Stimulated activated CD8-positive, alpha-beta memory T cell treated with anti-CD3 and anti-CD28 coated beads, Interleukin-15, amount 100 ng/mL, for 24 hours (primary cell): Measurements from ENCODE around the gene TRRAP.
A peak's percentile ranks its signal among the peaks of the same experiment; 100 is the strongest.
"Not testable (repeated sequence)": the region's sequence is repeated elsewhere in the genome, so short reads cannot be mapped to it uniquely, and the experiment has no call there.

Experiments
- DNase-seq: peaks from one replicate; pipeline ENCODE4 v3.0.0-alpha.2; 2020; ENCODE audit warnings: low read depth

Gene TRRAP

DNA sequence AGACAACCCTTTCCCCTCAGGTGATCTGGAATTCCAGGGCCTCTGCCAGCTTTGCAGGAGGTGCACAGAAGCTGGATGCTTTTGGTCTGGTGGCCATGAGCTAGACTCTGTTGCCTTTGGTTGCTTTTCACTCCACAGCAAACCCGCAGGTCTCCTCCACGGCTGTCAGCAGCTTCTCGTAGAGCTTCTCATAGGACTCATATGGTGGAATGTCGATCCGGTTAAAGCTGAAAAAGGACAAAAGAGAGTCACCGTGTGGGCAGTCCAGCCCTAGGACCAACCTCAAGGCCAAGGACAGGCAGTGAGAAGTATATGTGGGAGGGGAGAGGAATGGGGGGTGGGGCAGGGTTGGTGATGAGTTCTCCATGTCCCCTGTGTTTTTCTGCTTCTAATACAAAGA lies 152.1 kb downstream of the TRRAP start:
- no peak for DNase-seq

DNA sequence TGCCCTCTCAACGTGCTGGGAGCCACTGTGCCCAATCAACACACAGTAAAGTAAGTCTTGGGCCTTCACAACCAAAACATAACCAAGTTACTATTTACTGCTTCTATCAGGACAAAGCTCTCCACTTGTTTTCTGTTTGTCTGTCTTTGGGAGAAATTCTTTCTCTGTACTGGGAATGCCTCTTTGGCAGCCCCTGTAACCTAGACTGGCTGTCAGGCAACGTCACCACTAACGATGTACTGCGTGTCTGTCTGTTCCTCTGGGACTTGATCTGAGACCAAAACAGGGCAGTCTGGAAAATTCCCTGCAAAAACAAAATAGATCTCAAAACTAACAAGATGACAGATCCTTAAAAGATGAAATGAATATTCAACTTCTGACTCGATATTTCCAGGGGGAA lies 152.6 kb downstream of the TRRAP start:
- DNase-seq, result no peak

GRCh38 chr7:99031496-99031895 lies 153.2 kb downstream of the TRRAP start:
- no peak for DNase-seq

DNA sequence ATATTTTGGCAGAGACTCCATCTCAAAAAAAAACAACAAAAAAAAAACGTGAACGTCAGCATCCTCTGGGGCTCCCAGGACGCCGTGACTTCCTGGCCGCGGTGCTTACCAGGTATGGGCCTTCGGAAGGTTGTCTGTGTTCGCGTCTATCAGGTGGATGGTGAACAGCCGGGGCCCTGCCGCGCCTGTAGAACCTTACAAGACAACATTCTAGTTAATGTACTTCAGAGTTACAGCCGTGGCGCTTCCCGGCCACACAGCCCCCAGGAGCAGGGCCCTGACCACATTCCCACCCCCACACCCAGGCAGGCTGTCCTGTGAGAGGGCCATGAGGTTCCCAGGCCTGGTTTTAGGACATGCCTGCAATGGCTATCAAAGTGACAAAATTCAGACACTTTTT lies 154.6 kb downstream of the TRRAP start:
- DNase-seq, result no peak

DNA sequence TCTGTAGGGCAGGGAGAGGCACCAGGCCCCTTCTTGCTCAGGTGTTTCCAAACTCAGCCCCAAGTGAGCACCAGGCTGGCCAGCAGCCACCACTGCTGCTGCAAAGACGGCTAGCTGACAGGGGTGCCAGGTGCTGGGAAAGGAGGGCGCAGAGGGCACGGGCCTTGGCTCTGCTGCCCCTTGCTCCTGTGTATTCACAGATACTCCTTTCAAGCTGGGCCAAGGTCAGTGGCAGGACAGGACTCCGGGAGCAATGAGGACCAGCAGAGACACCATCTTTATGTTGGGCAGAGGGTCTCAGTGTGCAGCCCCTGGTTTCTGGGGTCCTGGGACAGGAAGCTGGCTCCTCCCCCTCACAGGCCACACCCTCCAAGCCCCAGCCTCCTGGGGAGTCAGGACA lies 155.4 kb downstream of the TRRAP start:
- no peak for DNase-seq

GRCh38 chr7:99034932-99035722 lies 156.8 kb downstream of the TRRAP start:
- no peak for DNase-seq

- no peak for DNase-seq
These were observed 157.6 kb downstream of the TRRAP start for GRCh38 chr7:99035723-99036545.

DNA sequence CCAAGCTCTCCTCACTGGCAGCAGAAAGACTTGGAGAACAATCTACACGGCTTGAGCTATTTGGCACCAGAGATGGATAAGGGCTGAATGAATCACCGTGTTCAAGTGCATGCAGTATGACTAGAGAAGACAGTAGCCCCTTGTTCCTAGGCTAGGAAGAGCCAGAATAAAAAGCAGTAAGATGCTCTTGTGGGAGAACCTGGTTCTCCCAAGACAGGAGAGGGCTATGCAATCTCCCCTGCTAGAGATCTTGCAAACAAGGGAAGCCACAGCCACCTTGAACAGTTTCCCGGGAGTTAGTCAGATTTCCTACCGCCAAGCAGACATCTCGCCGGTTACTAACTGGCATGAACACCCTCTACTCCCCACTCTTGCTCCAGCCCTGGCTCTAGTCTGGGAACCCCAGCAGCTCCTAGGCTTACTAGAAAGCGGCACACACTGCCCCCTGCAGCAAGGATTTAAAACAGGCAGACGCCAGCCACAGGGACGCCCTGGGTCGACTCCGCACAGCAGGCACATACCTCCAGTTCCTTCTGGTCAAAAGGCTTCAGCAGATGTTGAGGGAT lies 158.3 kb downstream of the TRRAP start:
- no peak for DNase-seq

GRCh38 chr7:99037327-99037940 lies 159.1 kb downstream of the TRRAP start:
- DNase-seq, result no peak

DNA sequence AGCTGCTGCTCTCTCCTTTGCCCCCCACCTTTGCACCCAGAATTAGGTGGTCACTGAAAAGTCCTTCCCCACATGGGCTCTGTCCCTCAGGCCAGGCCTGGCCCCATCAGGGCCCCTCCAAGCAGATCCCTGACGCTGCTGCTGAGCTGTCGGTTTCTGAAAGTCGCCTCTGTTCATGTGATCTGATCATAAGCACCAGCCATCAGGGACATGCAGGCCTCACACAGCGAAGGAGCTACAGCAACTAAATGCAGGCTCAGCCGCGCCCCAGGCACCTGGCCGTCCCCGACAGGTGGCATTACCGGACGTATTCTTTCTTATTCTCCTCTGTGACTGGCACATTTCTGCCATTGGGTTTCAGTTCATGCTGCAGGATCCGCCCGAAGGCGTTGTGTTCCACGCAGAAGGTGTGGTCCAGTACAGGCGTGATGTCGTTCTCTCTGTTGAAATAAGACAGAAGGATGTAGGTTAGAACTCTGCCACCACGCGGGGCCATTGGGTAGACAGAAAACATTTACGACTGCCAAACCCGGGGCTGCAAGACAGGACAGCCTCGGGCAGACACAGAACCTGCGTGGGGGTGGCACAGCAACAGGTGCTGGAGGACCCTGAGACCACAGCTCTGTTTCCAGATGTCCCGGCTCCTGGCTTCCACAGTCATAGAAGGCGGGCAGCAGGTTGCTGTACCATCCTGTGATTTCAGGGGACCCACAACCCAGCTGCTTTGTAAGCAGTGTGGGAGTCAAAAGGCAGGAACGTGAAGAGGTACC lies 159.9 kb downstream of the TRRAP start:
- DNase-seq, result no peak

- no peak for DNase-seq
These were observed 161.1 kb downstream of the TRRAP start for GRCh38 chr7:99039384-99039891.

DNA sequence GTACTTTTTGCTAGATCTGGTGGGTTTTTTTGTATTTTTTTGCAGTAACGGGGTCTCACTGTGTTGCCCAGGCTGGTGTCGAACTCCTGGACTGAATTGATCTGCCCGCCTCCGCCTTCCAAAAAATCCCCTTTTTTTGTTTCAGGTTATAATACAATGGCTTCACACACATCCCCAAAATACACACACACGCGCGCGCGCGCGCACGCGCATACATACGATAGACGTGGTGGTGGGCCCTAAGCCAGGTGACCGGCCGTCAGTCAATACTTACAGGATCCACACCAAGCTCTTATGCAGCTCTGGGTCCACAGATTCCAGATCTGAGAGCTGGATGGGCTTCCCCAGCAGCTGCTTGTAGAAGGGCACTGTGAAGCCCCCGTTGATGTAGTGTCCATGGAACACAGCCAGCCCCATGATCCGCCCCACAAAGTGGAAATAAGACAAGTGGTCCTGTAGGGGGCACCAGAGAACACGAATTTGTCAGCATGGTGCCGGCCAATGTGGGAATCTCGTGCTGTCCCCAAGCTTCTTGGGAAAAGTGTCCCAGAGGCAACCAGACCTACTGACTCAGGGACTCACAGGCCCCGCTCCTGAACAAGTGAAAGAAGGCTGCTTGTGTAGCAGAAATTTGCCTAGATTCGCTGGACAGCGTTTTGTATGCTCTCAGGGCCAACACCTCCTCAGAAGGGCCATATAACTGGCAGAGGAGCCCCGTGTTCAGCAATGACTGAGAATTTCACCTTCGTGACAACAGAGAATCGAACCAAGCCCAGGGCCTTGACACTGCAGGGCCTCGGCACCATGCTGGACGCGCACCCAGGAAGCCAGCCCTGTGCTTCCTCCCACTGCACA lies 162.0 kb downstream of the TRRAP start:
- peak; percentile 21 for DNase-seq

DNA sequence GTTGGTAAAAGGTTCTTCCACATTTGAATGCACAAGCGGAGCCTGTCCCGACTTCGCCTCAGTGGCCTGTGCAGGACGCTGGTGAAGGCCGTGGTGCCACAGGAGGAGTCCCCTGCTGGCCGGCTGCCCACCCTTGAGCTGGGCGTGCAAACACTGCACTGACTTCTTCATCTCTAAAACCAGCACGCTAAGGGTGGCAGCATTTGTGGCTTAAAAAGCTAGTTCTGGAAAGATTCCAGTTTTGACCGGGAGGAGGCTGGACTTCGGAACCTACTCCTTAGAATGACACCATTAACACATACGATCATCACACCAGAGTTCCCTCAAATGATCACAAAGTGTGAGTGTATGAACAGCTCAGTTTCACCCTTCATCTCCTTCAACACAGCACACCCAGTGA lies 163.2 kb downstream of the TRRAP start:
- DNase-seq, result no peak

DNA sequence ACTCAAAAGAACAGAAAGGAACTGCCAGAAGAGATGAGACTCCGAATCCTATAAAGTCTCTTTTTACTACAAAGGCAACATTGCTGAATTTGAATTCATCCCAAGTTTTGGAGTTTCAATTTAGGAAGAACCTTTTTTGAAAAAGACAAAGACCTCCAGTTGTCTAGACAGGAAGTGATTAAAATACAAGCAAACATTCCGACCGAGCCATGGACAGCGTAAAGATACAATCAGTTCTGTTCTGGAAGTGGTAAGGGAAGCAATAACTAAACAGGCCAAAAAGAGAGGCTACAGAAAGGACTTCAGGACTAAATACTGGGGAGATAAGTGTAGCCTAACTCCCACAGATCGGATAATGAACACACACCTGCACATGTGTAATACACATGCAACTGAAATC lies 164.6 kb downstream of the TRRAP start:
- no peak for DNase-seq

DNA sequence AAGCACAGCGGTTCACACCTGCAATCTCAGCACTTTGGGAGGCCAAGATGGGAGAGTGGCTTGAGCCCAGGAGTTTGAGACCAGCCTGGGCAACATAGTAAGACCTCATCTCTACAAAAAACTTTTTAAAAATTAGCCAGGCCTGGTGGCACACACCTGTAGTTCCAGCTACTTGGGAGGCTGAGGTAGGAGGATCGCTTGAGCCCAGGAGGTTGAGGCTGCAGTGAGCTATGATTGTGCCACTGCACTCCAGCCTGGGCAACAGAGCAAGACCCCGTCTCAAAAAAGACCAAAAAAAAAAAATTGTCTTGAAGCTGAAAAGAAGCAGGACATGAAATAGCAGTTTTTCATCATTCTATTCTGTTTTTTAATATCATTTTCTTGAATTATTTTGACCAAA lies 166.5 kb downstream of the TRRAP start:
- not testable (repeated sequence) for DNase-seq

GRCh38 chr7:99046262-99046661 lies 167.9 kb downstream of the TRRAP start:
- DNase-seq, result not testable (repeated sequence)

DNA sequence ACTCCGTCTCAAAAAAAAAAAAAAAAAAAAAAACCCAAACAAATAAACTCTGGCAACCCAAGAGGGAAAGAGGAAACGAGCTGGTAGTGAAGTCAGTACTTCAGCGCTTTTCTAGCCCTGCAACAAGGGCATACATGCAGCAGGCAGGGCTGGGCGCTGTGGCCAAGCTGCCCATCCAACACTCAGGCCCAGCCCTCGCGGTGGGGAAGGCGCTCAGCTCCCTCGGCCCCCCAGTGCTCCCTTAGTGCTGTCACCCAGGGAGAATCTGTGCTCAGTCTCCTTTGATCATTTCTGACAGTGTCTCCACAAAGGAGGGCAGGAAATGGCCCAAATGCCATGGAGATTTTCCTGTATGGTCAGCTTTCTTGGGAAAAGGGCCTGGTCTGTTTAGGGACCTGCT lies 168.4 kb downstream of the TRRAP start:
- no peak for DNase-seq

DNA sequence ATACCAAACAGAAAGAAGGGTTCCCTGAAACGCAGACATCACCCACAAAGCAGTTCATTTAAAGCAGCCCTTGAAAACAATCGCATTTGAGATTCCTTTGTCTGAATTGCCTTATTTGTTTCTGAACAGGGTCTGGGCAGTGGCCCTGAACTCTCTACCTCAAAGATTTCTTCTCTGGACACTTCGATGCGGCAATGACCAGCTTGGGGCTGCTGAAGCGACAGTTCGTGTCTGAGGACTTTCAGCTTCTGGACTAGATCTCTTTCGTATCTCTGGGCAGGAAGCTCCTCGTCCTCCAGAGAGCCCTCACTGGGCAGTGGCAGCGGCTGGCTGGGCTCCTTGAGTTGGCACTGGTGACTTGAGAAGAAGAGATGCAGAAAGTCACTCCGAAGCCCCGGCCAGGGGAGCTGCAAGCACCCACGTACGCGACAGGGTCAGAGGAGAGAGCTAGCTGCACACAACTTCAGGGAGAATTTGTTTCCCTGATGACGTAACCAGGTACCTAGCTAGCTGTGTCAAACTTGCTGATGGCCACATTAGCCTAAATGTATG lies 169.3 kb downstream of the TRRAP start:
- no peak for DNase-seq

DNA sequence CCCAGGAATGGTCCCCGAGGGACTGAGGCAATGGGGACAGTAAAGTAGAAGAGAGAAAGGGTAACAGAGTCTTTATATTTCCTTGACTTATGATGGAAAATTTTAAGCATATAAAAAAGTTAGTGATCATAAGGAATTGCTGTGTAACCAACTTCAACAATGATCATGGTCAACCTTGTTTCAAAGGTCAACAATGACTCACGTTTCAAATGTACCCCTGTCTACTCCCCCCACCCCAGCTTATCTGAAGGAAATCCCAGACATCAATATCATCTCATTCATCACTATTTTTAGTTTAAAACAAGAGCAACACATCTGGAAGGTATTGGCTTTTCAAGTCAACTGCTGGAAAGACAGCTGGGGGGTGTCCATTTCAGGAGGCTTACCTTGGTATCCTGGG lies 172.6 kb downstream of the TRRAP start:
- DNase-seq, result no peak

GRCh38 chr7:99054781-99055180 lies 176.4 kb downstream of the TRRAP start:
- DNase-seq, result no peak
